SIG-M5 treated with dmso at 0.1 percent for 504 hours (cell line): ENCODE results near the gene CHRNA9.

Source experiments
- DNase-seq: peaks from one replicate; lab custom pipeline; 2025; ENCODE audit not compliant: unreplicated experiment; lab: John Stamatoyannopoulos, UW

CHRNA9 gene

GRCh38 chr4:40308528-40309122 is 26.5 kb upstream of the CHRNA9 start:
- DNase-seq = no peak

- DNase-seq = no peak
Observed at GRCh38 chr4:40309250-40309774, 25.8 kb upstream of the CHRNA9 start.

GRCh38 chr4:40310225-40310624 is 24.9 kb upstream of the CHRNA9 start:
- no peak for DNase-seq

- DNase-seq = no peak
Observed at GRCh38 chr4:40311811-40312346, 23.3 kb upstream of the CHRNA9 start.

DNA sequence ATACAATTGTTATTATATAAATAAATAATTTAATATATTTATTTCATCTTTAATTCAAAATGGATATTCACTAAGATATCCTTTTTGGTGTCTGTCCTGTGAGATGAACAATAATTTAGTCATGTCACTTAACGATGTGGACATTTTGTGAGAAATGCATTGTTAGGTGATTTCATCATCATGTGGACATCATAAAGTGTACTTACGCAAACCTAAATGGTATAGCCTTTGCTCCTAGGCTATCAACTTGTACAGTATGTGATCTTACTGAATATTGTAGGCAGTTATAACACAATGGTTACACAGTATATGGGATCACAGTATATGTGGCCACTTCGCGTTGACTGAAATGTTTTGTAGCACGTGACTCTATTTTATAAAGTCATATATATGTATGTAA is 20.2 kb upstream of the CHRNA9 start:
- DNase-seq = no peak

GRCh38 chr4:40316333-40316781 is 18.8 kb upstream of the CHRNA9 start:
- no peak for DNase-seq

DNA sequence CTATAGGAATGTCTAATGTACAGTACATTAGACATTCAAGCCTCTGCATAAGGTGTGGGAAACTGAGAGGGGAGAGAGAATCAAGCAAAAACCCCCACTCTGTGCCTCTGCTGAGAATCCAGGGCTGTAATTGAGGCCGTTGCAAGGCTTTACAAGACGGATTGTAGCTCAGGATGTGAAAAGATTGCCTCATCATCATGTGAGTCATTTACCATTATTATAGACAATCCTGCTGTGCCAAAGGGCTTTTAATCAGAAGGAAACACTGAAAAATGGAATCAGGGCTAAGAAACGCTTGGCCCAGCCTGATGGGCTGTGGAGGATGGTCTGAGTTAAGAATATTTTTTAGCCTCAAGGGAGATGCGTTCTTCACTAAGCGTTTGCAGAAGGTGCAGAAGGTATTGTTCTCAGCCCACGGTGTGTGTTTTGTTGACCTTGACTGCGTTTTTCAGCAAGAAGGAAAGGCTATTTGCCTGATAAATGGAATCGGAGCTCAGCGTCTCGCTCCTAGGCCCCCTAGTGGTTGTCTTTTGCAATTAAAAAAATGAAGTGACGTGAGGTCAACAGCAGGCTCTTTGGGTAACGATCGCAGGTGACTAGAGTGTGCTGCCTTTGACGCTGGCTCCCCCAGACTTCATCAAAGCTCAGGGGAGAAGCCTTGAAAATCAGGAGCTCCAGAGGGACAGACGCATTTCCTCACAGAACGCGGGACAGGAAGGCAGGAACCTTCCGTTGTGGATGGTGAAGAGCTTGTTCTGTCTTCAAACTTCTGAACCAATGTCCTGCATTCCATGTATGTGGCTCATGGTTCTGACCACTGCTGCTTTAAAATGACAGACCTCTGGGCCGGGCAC is 18.1 kb upstream of the CHRNA9 start:
- DNase-seq = no peak

GRCh38 chr4:40317916-40318658 is 17.0 kb upstream of the CHRNA9 start:
- no peak for DNase-seq

- DNase-seq = no peak
Observed at GRCh38 chr4:40321574-40322275, 13.4 kb upstream of the CHRNA9 start.

GRCh38 chr4:40322811-40323210 is 12.3 kb upstream of the CHRNA9 start:
- DNase-seq = no peak

- DNase-seq = no peak
Observed at GRCh38 chr4:40323866-40324265, 11.3 kb upstream of the CHRNA9 start.

DNA sequence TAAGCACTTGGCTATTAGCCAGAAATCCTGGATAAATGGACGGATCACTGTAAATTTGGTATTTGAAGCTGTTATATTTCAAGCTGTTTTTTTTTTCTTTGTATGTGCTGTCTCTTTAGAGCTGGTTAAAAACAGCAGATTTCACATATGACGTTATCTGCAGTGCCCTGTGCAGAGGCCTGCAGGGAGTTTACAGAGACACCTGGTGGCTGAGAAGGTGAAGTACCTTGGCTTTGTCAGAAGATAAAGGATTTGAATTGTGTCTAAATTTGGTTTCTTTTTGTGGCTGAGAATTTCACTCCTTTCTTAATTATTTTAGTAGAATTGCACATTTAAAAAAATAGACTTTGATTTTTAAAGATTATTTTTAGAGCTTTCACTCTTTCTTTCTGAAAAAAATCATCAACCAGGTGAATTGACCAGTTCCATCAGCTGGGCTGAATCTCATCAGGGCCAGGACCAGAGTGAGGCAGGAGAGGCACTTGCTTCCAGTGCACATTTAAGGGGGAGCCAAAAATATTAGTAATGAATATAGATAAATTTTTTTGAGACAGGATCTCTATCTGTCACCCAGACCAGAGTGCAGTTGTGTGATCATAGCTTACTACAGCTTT is 9.6 kb upstream of the CHRNA9 start:
- peak; percentile 68 for DNase-seq

GRCh38 chr4:40327340-40327739 is 7.8 kb upstream of the CHRNA9 start:
- peak; percentile 96 for DNase-seq

- no peak for DNase-seq
Observed at GRCh38 chr4:40328383-40328782, 6.8 kb upstream of the CHRNA9 start.

GRCh38 chr4:40329805-40330204 is 5.3 kb upstream of the CHRNA9 start:
- no peak for DNase-seq

DNA sequence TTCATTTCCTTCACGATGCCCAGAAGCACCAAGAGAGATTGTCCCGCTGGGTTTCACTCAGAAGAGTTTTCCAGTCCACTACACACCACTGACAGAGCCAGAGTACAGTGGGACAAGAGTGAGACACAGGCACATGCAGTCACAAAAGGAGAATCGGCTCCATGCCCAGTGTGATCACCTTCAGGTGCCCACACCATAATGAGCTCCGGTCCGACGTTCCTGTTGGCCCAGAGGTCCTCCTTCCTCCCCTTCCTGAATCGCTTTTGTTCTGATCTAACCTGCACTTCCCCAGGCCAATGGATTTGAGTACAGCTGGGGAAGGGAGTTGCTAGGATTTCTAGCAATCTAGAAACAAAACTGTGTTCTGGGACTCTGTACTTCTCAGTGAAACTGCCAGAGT is 4.6 kb upstream of the CHRNA9 start:
- no peak for DNase-seq

- DNase-seq = no peak
Observed at GRCh38 chr4:40331101-40331745, 3.9 kb upstream of the CHRNA9 start.

GRCh38 chr4:40331961-40332360 is 3.2 kb upstream of the CHRNA9 start:
- DNase-seq = no peak

GRCh38 chr4:40333921-40334352 is 1.2 kb upstream of the CHRNA9 start:
- DNase-seq = no peak

- DNase-seq = no peak
Observed at GRCh38 chr4:40335525-40335894, 377 bp downstream of the CHRNA9 start.
